CD4-positive, CD25-positive, alpha-beta regulatory T cell (primary cell): ENCODE measurements around the gene TMBIM1. TPM values are rescaled to one million over a fixed set of nuclear protein-coding genes. Genes with fewer than 3 reads are reported as not detected.
A peak's percentile ranks its signal among the peaks of the same experiment; 100 is the strongest.

Experiments used
- ATAC-seq, 2 donors: fragments of 150-1000 bp; cut with Tn5 transposase; one replicate each; pipeline ENCODE4 v1.10.0; 2021; ENCODE audit warnings: low read depth in 2 of 2, moderate number of reproducible peaks in 2 of 2, moderate library complexity in 1 of 2
- DNase-seq, 3 donors: peaks; one replicate each; pipeline versions ENCODE4 v3.0.0 to v3.0.0-alpha.2; 2012 to 2022; ENCODE audit warnings: mixed read lengths in 1 of 3
- H3K27ac ChIP-seq: one replicate; pipeline ENCODE4 v1.7.0; 2013; ENCODE audit warnings: mild to moderate bottlenecking, low read length; ENCODE audit not compliant: insufficient read depth, poor library complexity, severe bottlenecking
- H3K27me3 ChIP-seq: one replicate; pipeline ENCODE4 v1.7.0; 2013; ENCODE audit warnings: low read length; ENCODE audit not compliant: control insufficient read depth, insufficient read depth
- H3K36me3 ChIP-seq: one replicate; pipeline ENCODE4 v1.7.0; 2013; ENCODE audit warnings: mild to moderate bottlenecking, low read length, moderate library complexity; ENCODE audit not compliant: control insufficient read depth, insufficient read depth
- H3K4me1 ChIP-seq: 2 replicates; pipeline ENCODE4 v1.7.0; 2013; ENCODE audit warnings: mild to moderate bottlenecking, low read length; ENCODE audit not compliant: insufficient read depth, control insufficient read depth, poor library complexity, severe bottlenecking
- H3K4me3 ChIP-seq: one replicate; pipeline ENCODE4 v1.7.0; 2013; ENCODE audit warnings: low read depth, mild to moderate bottlenecking, low read length, moderate library complexity
- H3K9me3 ChIP-seq, 2 experiments: 1 replicate in 1 of 2; 2 replicates in 1 of 2; pipeline ENCODE4 v1.7.0; 2013; ENCODE audit warnings: low read length in 2 of 2, mild to moderate bottlenecking in 1 of 2, moderate library complexity in 1 of 2; ENCODE audit not compliant: control insufficient read depth in 2 of 2
- H3K27ac Mint-ChIP-seq, 3 donors: one replicate each; pipeline ENCODE4 v1.8.0; 2020 to 2022; ENCODE audit warnings: mild to moderate bottlenecking in 3 of 3, mixed read lengths in 3 of 3, moderate library complexity in 2 of 3
- H3K27me3 Mint-ChIP-seq: one replicate; pipeline ENCODE4 v1.8.0; 2022; ENCODE audit warnings: mild to moderate bottlenecking, mixed read lengths
- H3K36me3 Mint-ChIP-seq: one replicate; pipeline ENCODE4 v1.8.0; 2020; ENCODE audit warnings: mixed read lengths
- H3K4me1 Mint-ChIP-seq, 4 donors: one replicate each; pipeline ENCODE4 v1.8.0; 2020 to 2022; ENCODE audit warnings: mixed read lengths in 4 of 4, mild to moderate bottlenecking in 1 of 4
- H3K4me3 Mint-ChIP-seq, 4 donors: one replicate each; pipeline ENCODE4 v1.8.0; 2020 to 2022; ENCODE audit warnings: mild to moderate bottlenecking in 4 of 4, mixed read lengths in 4 of 4, moderate library complexity in 3 of 4
- H3K9me3 Mint-ChIP-seq, 7 donors: one replicate each; pipeline ENCODE4 v1.8.0; 2020 to 2022; ENCODE audit warnings: mixed read lengths in 7 of 7, mild to moderate bottlenecking in 3 of 7, moderate library complexity in 2 of 7
- polyA plus RNA-seq, 4 donors: library from polyadenylated mRNA; unstranded; fragments of 300-500 nt; fragmentation: Illumina TruSeq; gene quantifications; one replicate each; pipeline ENCODE4 v1.2.3, GENCODE V29; 2021
- total RNA-seq: library from RNA; stranded (reverse); gene quantifications from one replicate; pipeline ENCODE4 v1.2.3, GENCODE V29; 2022

Gene TMBIM1
- total and polyA plus RNA-seq, 5 donors from 2014 or later: 96.4 to 180 (median 162) TPM

DNA sequence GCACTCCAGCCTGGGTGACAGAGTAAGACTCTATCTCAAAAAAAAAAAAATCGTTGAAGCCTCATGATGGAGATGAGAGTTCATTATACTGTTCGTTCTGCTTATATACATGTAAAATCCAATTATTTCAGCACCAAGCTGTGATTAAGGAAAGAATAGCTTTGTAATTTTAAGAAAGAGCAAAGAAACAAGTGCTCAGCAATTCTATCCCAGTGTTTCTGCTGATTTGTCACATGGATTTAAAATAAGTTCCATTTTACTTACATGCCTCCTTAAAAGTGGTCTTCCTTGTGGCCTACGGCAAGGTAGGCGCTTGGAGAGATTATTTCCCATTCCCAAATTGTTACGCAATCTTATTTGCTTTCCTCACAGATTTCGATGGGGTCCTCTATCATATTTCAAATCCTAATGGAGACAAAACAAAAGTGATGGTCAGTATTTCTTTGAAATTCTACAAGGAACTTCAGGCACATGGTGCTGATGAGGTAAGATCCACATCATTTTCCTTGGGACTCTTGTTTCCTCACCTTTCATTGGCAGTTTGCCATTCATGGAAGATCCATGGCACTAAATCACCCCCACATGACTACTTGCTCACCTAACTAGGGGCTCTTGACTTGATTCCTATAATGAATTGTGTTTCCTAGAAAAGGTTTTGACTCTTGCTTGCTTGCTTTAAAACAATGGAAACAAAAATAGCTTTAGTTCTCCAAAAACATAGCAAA lies 63.8 kb downstream of the TMBIM1 start:
- Histone ChIP-seq H3K27ac (peak overlapping the region; percentile 78), H3K4me3 (peak overlapping the region; percentile 68), H3K27me3 (no peaks in the 10 kb centered on the region), H3K36me3 (peaks cover 76% of the 10 kb centered on the region), H3K9me3 (no peaks in the 10 kb centered on the region), H3K4me1 (peaks cover 74% of the 10 kb centered on the region)
- Mint-ChIP-seq H3K9me3 (no peaks in the 10 kb centered on the region), H3K36me3 (peaks cover 52% of the 10 kb centered on the region), H3K4me1 (peaks cover 38 to 86% (median 66%) of the 10 kb centered on the region in 4 donors), H3K27ac (peak overlapping the region; percentile 87 to 92 (median 92)), H3K27me3 (no peaks in the 10 kb centered on the region), H3K4me3 (peak overlapping the region; percentile 26 to 93 (median 78))
- no peak for ATAC-seq
- no peak for DNase-seq

DNA sequence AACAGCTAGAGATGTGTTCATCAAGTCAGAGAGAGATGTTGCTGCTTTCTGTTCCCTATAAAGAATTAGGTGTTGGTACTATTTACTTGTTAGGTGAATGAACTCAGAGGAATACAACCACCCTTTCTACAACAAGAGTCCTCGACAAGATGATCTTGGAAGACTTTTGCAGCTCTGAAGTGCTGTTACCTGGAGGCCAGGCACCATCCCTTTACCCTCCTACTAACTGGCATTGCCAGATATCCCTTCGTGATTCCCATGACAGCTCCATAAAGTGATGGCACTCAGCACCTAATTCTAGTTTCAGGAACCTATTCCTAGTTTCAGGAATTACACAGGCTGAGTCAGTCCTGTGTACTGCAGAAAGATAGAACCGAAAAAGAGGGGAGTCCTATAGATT lies 65.4 kb downstream of the TMBIM1 start:
- H3K4me3 ChIP-seq: no peak overlapping the region
- peaks cover 46% of the 10 kb centered on the region for H3K36me3 Mint-ChIP-seq
- peak overlapping the region in 3 of 4 donors; percentile 38 to 72 (median 54) for H3K4me3 Mint-ChIP-seq
- H3K27ac ChIP-seq: peak overlapping the region; percentile 30
- peaks cover 43 to 92% (median 69%) of the 10 kb centered on the region in 4 donors for H3K4me1 Mint-ChIP-seq
- H3K27ac Mint-ChIP-seq: peak overlapping the region; percentile 60 to 86 (median 65)
- peaks cover 87% of the 10 kb centered on the region for H3K4me1 ChIP-seq
- ATAC-seq: no peak
- H3K9me3 Mint-ChIP-seq: no peaks in the 10 kb centered on the region
- DNase-seq: no peak
- H3K9me3 ChIP-seq: no peaks in the 10 kb centered on the region
- peaks cover 73% of the 10 kb centered on the region for H3K36me3 ChIP-seq
- no peaks in the 10 kb centered on the region for H3K27me3 ChIP-seq
- H3K27me3 Mint-ChIP-seq: no peaks in the 10 kb centered on the region

Other genes starting within 250 kb of the TMBIM1 start
- gene RUFY4, start 223.2 kb downstream of the TMBIM1 start, total RNA-seq: 2.1 TPM
- under 1 TPM in 1 of 4 donors, not detected in 3; 0.15 TPM for gene RUFY4, start 223.2 kb downstream of the TMBIM1 start, polyA plus RNA-seq
- gene CXCR2, start 166.5 kb downstream of the TMBIM1 start, total RNA-seq: not detected
- gene CXCR2, start 166.5 kb downstream of the TMBIM1 start, polyA plus RNA-seq: not detected
- not detected for gene CXCR1, start 125.5 kb downstream of the TMBIM1 start, total RNA-seq
- gene CXCR1, start 125.5 kb downstream of the TMBIM1 start, polyA plus RNA-seq: under 1 TPM; 0.08 to 0.94 (median 0.46) TPM
- 540 TPM for gene ARPC2, start 75.3 kb downstream of the TMBIM1 start, total RNA-seq
- 1,000 to 10,000 TPM in 2 of 4 donors, 100 to 1,000 TPM in 2; 741 to 1,050 (median 910) TPM for gene ARPC2, start 75.3 kb downstream of the TMBIM1 start, polyA plus RNA-seq
- 1.2 TPM for gene GPBAR1, start 31.5 kb downstream of the TMBIM1 start, total RNA-seq
- gene GPBAR1, start 31.5 kb downstream of the TMBIM1 start, polyA plus RNA-seq: not detected
- 55.8 TPM for gene AAMP, start 22.4 kb downstream of the TMBIM1 start, total RNA-seq
- 10 to 100 TPM; 84.8 to 92.2 (median 87.8) TPM for gene AAMP, start 22.4 kb downstream of the TMBIM1 start, polyA plus RNA-seq
- 21.9 TPM for gene PNKD, start 22.0 kb downstream of the TMBIM1 start, total RNA-seq
- gene PNKD, start 22.0 kb downstream of the TMBIM1 start, polyA plus RNA-seq: 100 to 1,000 TPM in 1 of 4 donors, 10 to 100 TPM in 3; 96.2 to 107 (median 98.8) TPM
- not detected for gene CATIP, start 64.4 kb upstream of the TMBIM1 start, total RNA-seq
- gene CATIP, start 64.4 kb upstream of the TMBIM1 start, polyA plus RNA-seq: not detected
- gene SLC11A1, start 89.8 kb upstream of the TMBIM1 start, total RNA-seq: 0.54 TPM
- 1 to 10 TPM in 1 of 4 donors, under 1 TPM in 3; 0.47 to 1.4 (median 0.87) TPM for gene SLC11A1, start 89.8 kb upstream of the TMBIM1 start, polyA plus RNA-seq
- gene CTDSP1, start 107.4 kb upstream of the TMBIM1 start, total RNA-seq: 146 TPM
- gene CTDSP1, start 107.4 kb upstream of the TMBIM1 start, polyA plus RNA-seq: 10 to 100 TPM; 18.8 to 29.4 (median 25.0) TPM
- gene VIL1, start 126.6 kb upstream of the TMBIM1 start, total RNA-seq: 2.1 TPM
- under 1 TPM in 3 of 4 donors, not detected in 1; 0.08 to 0.28 (median 0.09) TPM for gene VIL1, start 126.6 kb upstream of the TMBIM1 start, polyA plus RNA-seq